ENCODE measurements around the gene COLGALT1. TPM values are rescaled to one million over a fixed set of nuclear protein-coding genes. Genes with fewer than 3 reads are reported as not detected.

The COLGALT1 gene
- total RNA-seq, 1 experiment from 2014 or later: 86.0 TPM

GRCh38 chr19:17532557-17532956 is 22.9 kb upstream of the COLGALT1 start:
- Histone ChIP-seq H3K36me3 (ENCODE audit: control insufficient read depth in 1 of 2, insufficient read depth in 2 of 2, low read length in 2 of 2) (no peaks in the 10 kb centered on the region), H3K79me2 (ENCODE audit: insufficient read depth, low read length) (no peaks in the 10 kb centered on the region), H3K9me3 (ENCODE audit: control insufficient read depth in 1 of 2, insufficient read depth in 1 of 2, low read depth in 1 of 2, low read length in 2 of 2) (no peaks in the 10 kb centered on the region), H3K4me1 (ENCODE audit: control insufficient read depth in 1 of 2, insufficient read depth in 2 of 2, low read length in 2 of 2) (peaks cover 3 to 12% of the 10 kb centered on the region in 2 experiments; a peak in 2 of 4 replicates), H2AFZ (ENCODE audit: low read depth, low read length, poor library complexity, severe bottlenecking) (no peak overlapping the region), H3K27me3 (ENCODE audit: insufficient read depth, low read length) (no peaks in the 10 kb centered on the region), H3K9ac (ENCODE audit: low read length) (no peak overlapping the region), H3K27ac (ENCODE audit: low read depth, low read length) (no peak overlapping the region), H3K4me2 (ENCODE audit: low read length) (no peak overlapping the region), H4K20me1 (ENCODE audit: insufficient read depth) (no peaks in the 10 kb centered on the region), H3K9me2 (ENCODE audit: insufficient read depth) (no peaks in the 10 kb centered on the region), H3K4me3 (replicated peaks in 1 of 2; ENCODE audit: low read depth in 1 of 2, low read length in 2 of 2) (no peak overlapping the region)
- no TSS peak for BruUV-seq (replicated peaks)
- CTCF ChIA-PET: no interaction called here
- no peak for ATAC-seq
- TF ChIP-seq CTCF (IDR thresholded peaks at IDR 0.05 in 2 of 3, conservative IDR thresholded peaks at IDR 0.05 in 1 of 3; ENCODE audit: borderline replicate concordance in 1 of 3, insufficient read depth in 1 of 3, low read depth in 2 of 3, low read length in 2 of 3): no peak
- TF ChIP-seq JUND (IDR thresholded peaks at IDR 0.05): no peak
- TF ChIP-seq ZFX (IDR thresholded peaks at IDR 0.05): no peak
- no peak for TF ChIP-seq ZNF274 (IDR thresholded peaks at IDR 0.05; ENCODE audit: low read depth, low read length)
- POLR2A ChIA-PET: no interaction called here
- DNase-seq (ENCODE audit: low read depth, low spot score): no peak
- RAD21 ChIA-PET (ENCODE audit: low non-redundant PET in 1 of 2, low total read pairs in 2 of 2, uncharacterized antibody in 2 of 2, unreplicated experiment in 2 of 2): no interaction called here
- intact Hi-C loops (cut with micrococcal nuclease): no loop called here

GRCh38 chr19:17534767-17535166 is 20.7 kb upstream of the COLGALT1 start:
- CTCF ChIA-PET: no interaction called here
- no TSS peak for BruUV-seq (replicated peaks)
- ATAC-seq: no peak

More at GRCh38 chr19:17534767-17535166, 20.7 kb upstream of the COLGALT1 start:
- H3K79me2 ChIP-seq (ENCODE audit: insufficient read depth, low read length): no peaks in the 10 kb centered on the region
- H4K20me1 ChIP-seq (ENCODE audit: insufficient read depth): no peaks in the 10 kb centered on the region
- no peak overlapping the region for H3K4me3 ChIP-seq (replicated peaks in 1 of 2; ENCODE audit: low read depth in 1 of 2, low read length in 2 of 2)
- H2AFZ ChIP-seq (ENCODE audit: low read depth, low read length, poor library complexity, severe bottlenecking): no peak overlapping the region
- H3K9me2 ChIP-seq (ENCODE audit: insufficient read depth): no peaks in the 10 kb centered on the region
- no peaks in the 10 kb centered on the region for H3K9me3 ChIP-seq (ENCODE audit: control insufficient read depth in 1 of 2, insufficient read depth in 1 of 2, low read depth in 1 of 2, low read length in 2 of 2)
- no peak overlapping the region for H3K9ac ChIP-seq (ENCODE audit: low read length)
- no peak for TF ChIP-seq FOSL1 (IDR thresholded peaks at IDR 0.05; ENCODE audit: low read depth)
- TF ChIP-seq RAD21 (IDR thresholded peaks at IDR 0.05; ENCODE audit: low read depth): no peak
- TF ChIP-seq CEBPB (IDR thresholded peaks at IDR 0.05; ENCODE audit: low read depth): no peak
- TF ChIP-seq ZFX (IDR thresholded peaks at IDR 0.05): no peak
- no peak for TF ChIP-seq ZBTB33 (IDR thresholded peaks at IDR 0.05; ENCODE audit: extremely low read depth, insufficient replicate concordance, low read length)
- TF ChIP-seq CTCF (IDR thresholded peaks at IDR 0.05 in 2 of 3, conservative IDR thresholded peaks at IDR 0.05 in 1 of 3; ENCODE audit: borderline replicate concordance in 1 of 3, insufficient read depth in 1 of 3, low read depth in 2 of 3, low read length in 2 of 3): no peak
- TF ChIP-seq SRF (IDR thresholded peaks at IDR 0.05; ENCODE audit: low read depth): no peak
- TF ChIP-seq EZH2phosphoT487 (IDR thresholded peaks at IDR 0.05; ENCODE audit: borderline replicate concordance): no peak
- TF ChIP-seq JUND (IDR thresholded peaks at IDR 0.05): no peak
- TF ChIP-seq ATF3 (IDR thresholded peaks at IDR 0.05): no peak
- no peak for TF ChIP-seq SIN3A (IDR thresholded peaks at IDR 0.05; ENCODE audit: low read depth)
- no peak for TF ChIP-seq SP1 (IDR thresholded peaks at IDR 0.05; ENCODE audit: low read depth)
- TF ChIP-seq EZH2 (IDR thresholded peaks at IDR 0.05): no peak
- TF ChIP-seq YY1 (IDR thresholded peaks at IDR 0.05; ENCODE audit: extremely low read depth, insufficient replicate concordance, low read depth, low read length): no peak
- TF ChIP-seq ZNF274 (IDR thresholded peaks at IDR 0.05; ENCODE audit: low read depth, low read length): no peak
- intact Hi-C loops (cut with micrococcal nuclease): no loop called here
- POLR2A ChIA-PET: no interaction called here
- H3K4me2 ChIP-seq (ENCODE audit: low read length): no peak overlapping the region
- DNase-seq (ENCODE audit: low read depth, low spot score): no peak
- no peaks in the 10 kb centered on the region for H3K36me3 ChIP-seq (ENCODE audit: control insufficient read depth in 1 of 2, insufficient read depth in 2 of 2, low read length in 2 of 2)
- peaks cover 11 to 26% of the 10 kb centered on the region in 2 experiments for H3K4me1 ChIP-seq (ENCODE audit: control insufficient read depth in 1 of 2, insufficient read depth in 2 of 2, low read length in 2 of 2)
- H3K27me3 ChIP-seq (ENCODE audit: insufficient read depth, low read length): no peaks in the 10 kb centered on the region
- RAD21 ChIA-PET (ENCODE audit: low non-redundant PET in 1 of 2, low total read pairs in 2 of 2, uncharacterized antibody in 2 of 2, unreplicated experiment in 2 of 2): no interaction called here
- H3K27ac ChIP-seq (ENCODE audit: low read depth, low read length): no peak overlapping the region

Data from HCT116 (cell line).